Measurements from ENCODE around the gene EXOG.

DNA sequence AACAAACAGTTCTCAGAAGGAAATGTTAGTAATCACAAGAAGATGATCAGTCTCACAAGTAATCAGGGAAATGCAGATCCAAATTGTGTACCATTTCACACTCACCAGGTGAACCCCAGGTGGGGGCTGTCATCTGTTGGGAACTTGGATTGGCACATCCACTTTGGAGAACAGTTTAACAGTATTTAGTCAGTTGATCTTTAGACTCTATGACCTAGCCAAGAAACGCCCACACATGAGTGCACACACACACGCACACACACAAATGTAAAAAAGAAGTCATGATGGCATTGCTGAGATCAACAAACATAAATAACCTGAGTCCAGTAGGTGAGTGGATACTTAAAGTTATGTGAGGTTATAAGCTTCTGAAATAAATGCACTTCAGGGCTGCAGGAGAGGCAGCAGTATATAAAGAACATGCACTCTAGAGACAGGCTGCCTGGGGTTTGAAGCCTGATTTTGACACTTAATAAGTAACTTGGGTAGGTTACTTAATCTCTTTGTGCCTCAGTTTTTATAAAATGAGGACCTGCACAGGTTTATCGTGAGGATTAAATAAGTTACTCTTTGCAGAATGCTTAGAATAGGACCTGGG is 24.8 kb upstream of the EXOG start:
- TF ChIP-seq, protein P1, sequence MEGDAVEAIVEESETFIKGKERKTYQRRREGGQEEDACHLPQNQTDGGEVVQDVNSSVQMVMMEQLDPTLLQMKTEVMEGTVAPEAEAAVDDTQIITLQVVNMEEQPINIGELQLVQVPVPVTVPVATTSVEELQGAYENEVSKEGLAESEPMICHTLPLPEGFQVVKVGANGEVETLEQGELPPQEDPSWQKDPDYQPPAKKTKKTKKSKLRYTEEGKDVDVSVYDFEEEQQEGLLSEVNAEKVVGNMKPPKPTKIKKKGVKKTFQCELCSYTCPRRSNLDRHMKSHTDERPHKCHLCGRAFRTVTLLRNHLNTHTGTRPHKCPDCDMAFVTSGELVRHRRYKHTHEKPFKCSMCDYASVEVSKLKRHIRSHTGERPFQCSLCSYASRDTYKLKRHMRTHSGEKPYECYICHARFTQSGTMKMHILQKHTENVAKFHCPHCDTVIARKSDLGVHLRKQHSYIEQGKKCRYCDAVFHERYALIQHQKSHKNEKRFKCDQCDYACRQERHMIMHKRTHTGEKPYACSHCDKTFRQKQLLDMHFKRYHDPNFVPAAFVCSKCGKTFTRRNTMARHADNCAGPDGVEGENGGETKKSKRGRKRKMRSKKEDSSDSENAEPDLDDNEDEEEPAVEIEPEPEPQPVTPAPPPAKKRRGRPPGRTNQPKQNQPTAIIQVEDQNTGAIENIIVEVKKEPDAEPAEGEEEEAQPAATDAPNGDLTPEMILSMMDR (IDR thresholded peaks at IDR 0.05) = no peak
- no peak for TF ChIP-seq POLR2A (IDR thresholded peaks at IDR 0.05)

Measured in uterus (tissue), 2 donors.